ENCODE results near the gene HPF1. TPM values are rescaled to one million over a fixed set of nuclear protein-coding genes. Genes with fewer than 3 reads are reported as not detected.

HPF1 gene
- total RNA-seq, 2 experiments from 2014 or later: 20.4 to 28.2 TPM

- POLR2A ChIA-PET: interaction anchor here (0.9 kb wide), 1 partner anchor 88 kb away, joined by 3 read pairs; the partner anchor contains the start of gene CLCN3
- CTCF ChIA-PET: no interaction called here
- no peak overlapping the region for H3K27ac Mint-ChIP-seq
- H3K9me3 Mint-ChIP-seq: no peaks in the 10 kb centered on the region
- intact Hi-C loops (cut with micrococcal nuclease): no loop called here
- ATAC-seq (no peak), DNase-seq (no peak)
- no peak overlapping the region for H3K4me3 Mint-ChIP-seq
- no peaks in the 10 kb centered on the region for H3K4me1 Mint-ChIP-seq (ENCODE audit: low read depth)
- no peak for TF ChIP-seq CTCF (IDR thresholded peaks at IDR 0.05)
- H3K36me3 Mint-ChIP-seq (ENCODE audit: low read depth): peaks cover 10% of the 10 kb centered on the region
- no peaks in the 10 kb centered on the region for H3K27me3 Mint-ChIP-seq
Observed at GRCh38 chr4:169707958-169708643, 49.6 kb downstream of the HPF1 start.

GRCh38 chr4:169698331-169698730 lies 59.4 kb downstream of the HPF1 start:
- peaks cover 24% of the 10 kb centered on the region for H3K36me3 Mint-ChIP-seq (ENCODE audit: low read depth)

GRCh38 chr4:169690787-169691186 lies 67.0 kb downstream of the HPF1 start:
- ChIA-PET CTCF (no interaction called here), POLR2A (no interaction called here)
- no peak overlapping the region for H3K4me3 Mint-ChIP-seq
- peaks cover 20% of the 10 kb centered on the region for H3K36me3 Mint-ChIP-seq (ENCODE audit: low read depth)
- H3K9me3 Mint-ChIP-seq: no peaks in the 10 kb centered on the region
- H3K4me1 Mint-ChIP-seq (ENCODE audit: low read depth): peaks cover 7% of the 10 kb centered on the region
- TF ChIP-seq CTCF (IDR thresholded peaks at IDR 0.05): no peak
- H3K27me3 Mint-ChIP-seq: no peaks in the 10 kb centered on the region
- no peak for ATAC-seq
- intact Hi-C loops (cut with micrococcal nuclease): no loop called here
- H3K27ac Mint-ChIP-seq: no peak overlapping the region
- no peak for DNase-seq

More at GRCh38 chr4:169698331-169698730, 59.4 kb downstream of the HPF1 start:
- intact Hi-C loops (cut with micrococcal nuclease): no loop called here
- H3K27me3 Mint-ChIP-seq: no peaks in the 10 kb centered on the region
- no peak for ATAC-seq
- no peaks in the 10 kb centered on the region for H3K9me3 Mint-ChIP-seq
- ChIA-PET POLR2A (no interaction called here), CTCF (interaction anchor here (1.9 to 3.1 kb wide), 2 partner anchors 15 to 85 kb away, joined by 4 to 8 read pairs; partner anchors contain the start of gene NEK1)
- no peaks in the 10 kb centered on the region for H3K4me1 Mint-ChIP-seq (ENCODE audit: low read depth)
- no peak for DNase-seq
- no peak for TF ChIP-seq CTCF (IDR thresholded peaks at IDR 0.05)
- H3K4me3 Mint-ChIP-seq: no peak overlapping the region
- no peak overlapping the region for H3K27ac Mint-ChIP-seq

GRCh38 chr4:169689681-169690080 lies 68.1 kb downstream of the HPF1 start:
- CTCF ChIA-PET: interaction anchor here (1.0 kb wide), 1 partner anchor 121 kb away, joined by 3 read pairs; no protein-coding TSS in a partner anchor
- Mint-ChIP-seq H3K27ac (no peak overlapping the region), H3K27me3 (no peaks in the 10 kb centered on the region), H3K4me1 (ENCODE audit: low read depth) (peaks cover 7% of the 10 kb centered on the region), H3K9me3 (no peaks in the 10 kb centered on the region), H3K4me3 (no peak overlapping the region), H3K36me3 (ENCODE audit: low read depth) (peaks cover 19% of the 10 kb centered on the region)
- intact Hi-C loops (cut with micrococcal nuclease): no loop called here
- ATAC-seq: no peak
- no peak for TF ChIP-seq CTCF (IDR thresholded peaks at IDR 0.05)
- POLR2A ChIA-PET: no interaction called here
- no peak for DNase-seq

- Mint-ChIP-seq H3K4me3 (no peak overlapping the region), H3K4me1 (ENCODE audit: low read depth) (no peaks in the 10 kb centered on the region), H3K36me3 (ENCODE audit: low read depth) (peaks cover 25% of the 10 kb centered on the region), H3K27me3 (no peaks in the 10 kb centered on the region), H3K27ac (no peak overlapping the region), H3K9me3 (no peaks in the 10 kb centered on the region)
- TF ChIP-seq CTCF (IDR thresholded peaks at IDR 0.05): no peak
- ChIA-PET CTCF (interaction anchor here (1.4 kb wide), 1 partner anchor 15 kb away, joined by 4 read pairs; no protein-coding TSS in a partner anchor), POLR2A (no interaction called here)
- ATAC-seq (no peak), DNase-seq (no peak)
- intact Hi-C loops (cut with micrococcal nuclease): no loop called here
Observed at GRCh38 chr4:169682372-169683047, 75.2 kb downstream of the HPF1 start.

Measured in activated CD8-positive, alpha-beta T cell treated with anti-CD3 and anti-CD28 coated beads for 36 hours (primary cell).